ENCODE measurements around the gene MROH7.

GRCh38 chr1:54728027-54728426, 86.4 kb downstream of the MROH7 start:
- no peak for TF ChIP-seq EZH2phosphoT487 (IDR thresholded peaks at IDR 0.05; ENCODE audit: low read depth, severe bottlenecking, unreplicated experiment)
- TF ChIP-seq, protein P1, sequence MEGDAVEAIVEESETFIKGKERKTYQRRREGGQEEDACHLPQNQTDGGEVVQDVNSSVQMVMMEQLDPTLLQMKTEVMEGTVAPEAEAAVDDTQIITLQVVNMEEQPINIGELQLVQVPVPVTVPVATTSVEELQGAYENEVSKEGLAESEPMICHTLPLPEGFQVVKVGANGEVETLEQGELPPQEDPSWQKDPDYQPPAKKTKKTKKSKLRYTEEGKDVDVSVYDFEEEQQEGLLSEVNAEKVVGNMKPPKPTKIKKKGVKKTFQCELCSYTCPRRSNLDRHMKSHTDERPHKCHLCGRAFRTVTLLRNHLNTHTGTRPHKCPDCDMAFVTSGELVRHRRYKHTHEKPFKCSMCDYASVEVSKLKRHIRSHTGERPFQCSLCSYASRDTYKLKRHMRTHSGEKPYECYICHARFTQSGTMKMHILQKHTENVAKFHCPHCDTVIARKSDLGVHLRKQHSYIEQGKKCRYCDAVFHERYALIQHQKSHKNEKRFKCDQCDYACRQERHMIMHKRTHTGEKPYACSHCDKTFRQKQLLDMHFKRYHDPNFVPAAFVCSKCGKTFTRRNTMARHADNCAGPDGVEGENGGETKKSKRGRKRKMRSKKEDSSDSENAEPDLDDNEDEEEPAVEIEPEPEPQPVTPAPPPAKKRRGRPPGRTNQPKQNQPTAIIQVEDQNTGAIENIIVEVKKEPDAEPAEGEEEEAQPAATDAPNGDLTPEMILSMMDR (IDR thresholded peaks at IDR 0.05; ENCODE audit: poor library complexity) = no peak
